NCI-H1930 (cell line): ENCODE measurements around the gene S100A13.
"Not testable (repeated sequence)": the region's sequence is repeated elsewhere in the genome, so short reads cannot be mapped to it uniquely, and the experiment has no call there.

Source experiments
- DNase-seq, 2 experiments: peaks; one replicate each; lab custom pipeline; 2025; lab: John Stamatoyannopoulos, UW

Gene S100A13

GRCh38 chr1:153602749-153603148, 24.6 kb downstream of the S100A13 start:
- no peak for DNase-seq

GRCh38 chr1:153599847-153600246, 27.5 kb downstream of the S100A13 start:
- no peak for DNase-seq

- DNase-seq, result no peak
Observed at GRCh38 chr1:153598309-153599172, 28.8 kb downstream of the S100A13 start.

- no peak for DNase-seq
Observed at GRCh38 chr1:153597206-153597605, 30.1 kb downstream of the S100A13 start.

- DNase-seq, result no peak
Observed at GRCh38 chr1:153592748-153593147, 34.6 kb downstream of the S100A13 start.

GRCh38 chr1:153588482-153588881, 38.8 kb downstream of the S100A13 start:
- no peak for DNase-seq

- DNase-seq, result not testable (repeated sequence)
Observed at GRCh38 chr1:153588033-153588432, 39.3 kb downstream of the S100A13 start.

GRCh38 chr1:153587314-153587713, 40.0 kb downstream of the S100A13 start:
- DNase-seq, result no peak

- DNase-seq, result no peak
Observed at GRCh38 chr1:153586347-153586746, 41.0 kb downstream of the S100A13 start.

GRCh38 chr1:153585006-153585405, 42.3 kb downstream of the S100A13 start:
- DNase-seq, result no peak

GRCh38 chr1:153583976-153584375, 43.3 kb downstream of the S100A13 start:
- DNase-seq, result no peak

GRCh38 chr1:153583514-153583913, 43.8 kb downstream of the S100A13 start:
- DNase-seq, result not testable (repeated sequence)

GRCh38 chr1:153582836-153583235, 44.5 kb downstream of the S100A13 start:
- DNase-seq, result not testable (repeated sequence)

GRCh38 chr1:153578936-153579335, 48.4 kb downstream of the S100A13 start:
- no peak for DNase-seq

GRCh38 chr1:153578490-153578889, 48.8 kb downstream of the S100A13 start:
- DNase-seq, result no peak

- DNase-seq, result no peak
Observed at GRCh38 chr1:153577624-153578051, 49.7 kb downstream of the S100A13 start.

- DNase-seq, result no peak
Observed at GRCh38 chr1:153577138-153577537, 50.2 kb downstream of the S100A13 start.

GRCh38 chr1:153575497-153575896, 51.8 kb downstream of the S100A13 start:
- not testable (repeated sequence) for DNase-seq

GRCh38 chr1:153575081-153575491, 52.2 kb downstream of the S100A13 start:
- DNase-seq, result not testable (repeated sequence)

- no peak for DNase-seq
Observed at GRCh38 chr1:153573351-153573750, 54.0 kb downstream of the S100A13 start.

GRCh38 chr1:153572569-153573015, 54.7 kb downstream of the S100A13 start:
- peak; percentile 20 to 38 for DNase-seq

GRCh38 chr1:153571706-153572105, 55.6 kb downstream of the S100A13 start:
- DNase-seq, result no peak

- DNase-seq, result no peak
Observed at GRCh38 chr1:153570874-153571273, 56.4 kb downstream of the S100A13 start.

- no peak for DNase-seq
Observed at GRCh38 chr1:153569465-153569864, 57.8 kb downstream of the S100A13 start.
